B cell (primary cell): ENCODE measurements around the gene CFAP221. TPM values are rescaled to one million over a fixed set of nuclear protein-coding genes. Genes with fewer than 3 reads are reported as not detected.

Experiments
- ATAC-seq: fragments of 200-7000 bp; cut with Tn5 transposase; one replicate; pipeline ENCODE4 v1.10.0; 2021; ENCODE audit warnings: low read depth, mild to moderate bottlenecking, moderate number of reproducible peaks, moderate library complexity
- CTCF ChIA-PET: fragments of 350-600 bp; sonication (Branson Sonifier 250); formaldehyde crosslinking; loops from one replicate; lab custom pipeline; 2021; ENCODE audit warnings: antibody characterized with exemption, inconsistent platforms; lab: Charles Lee
- POLR2A ChIA-PET: fragments of 350-600 bp; sonication (Branson Sonifier 250); formaldehyde crosslinking; loops from one replicate; lab custom pipeline; 2021; ENCODE audit warnings: antibody characterized with exemption; lab: Charles Lee
- DNase-seq: peaks from one replicate; pipeline ENCODE4 v3.0.0; 2013
- H2AFZ ChIP-seq: 2 replicates; pipeline ENCODE4 v1.6.1; 2012; ENCODE audit warnings: mild to moderate bottlenecking, low read depth, low read length; ENCODE audit not compliant: insufficient read depth, poor library complexity, severe bottlenecking
- H3K27ac ChIP-seq, 2 donors: 1 replicate in 1 of 2; 2 replicates in 1 of 2; pipeline ENCODE4 v1.5.1; 2012 to 2013; ENCODE audit warnings: low read length in 2 of 2, mild to moderate bottlenecking in 2 of 2, moderate library complexity in 1 of 2
- H3K27me3 ChIP-seq, 4 experiments: fragments of 200-600 bp in 1 of 4; sonication (generic) in 1 of 4; replicated peaks in 1 of 4; 1 replicate in 2 of 4; 2 replicates in 2 of 4; pipeline versions ENCODE4 v1.6.1 to v1.7.0; 2013 to 2016; ENCODE audit warnings: low read length in 3 of 4, mild to moderate bottlenecking in 2 of 4, mixed read lengths in 1 of 4, moderate library complexity in 1 of 4; ENCODE audit not compliant: insufficient read depth in 4 of 4, control insufficient read depth in 3 of 4; ENCODE audit errors: control extremely low read depth in 1 of 4
- H3K36me3 ChIP-seq, 2 experiments: replicated peaks in 1 of 2; 1 replicate in 1 of 2; 2 replicates in 1 of 2; pipeline versions ENCODE4 v1.6.1 to v1.7.1; 2013; ENCODE audit warnings: low read length in 1 of 2; ENCODE audit not compliant: insufficient read depth in 2 of 2, control insufficient read depth in 1 of 2; ENCODE audit errors: control extremely low read depth in 1 of 2, extremely low read depth in 1 of 2
- H3K4me1 ChIP-seq, 2 donors: fragments of 200-600 bp in 1 of 2; sonication (generic) in 1 of 2; 1 replicate in 1 of 2; 2 replicates in 1 of 2; pipeline versions ENCODE4 v1.5.1 to v1.6.1; 2013 to 2017; ENCODE audit warnings: low read length in 2 of 2; ENCODE audit not compliant: control insufficient read depth in 2 of 2, insufficient read depth in 2 of 2
- H3K4me2 ChIP-seq: replicated peaks from 2 replicates; pipeline ENCODE3; 2012; ENCODE audit warnings: mild to moderate bottlenecking, low read depth, low read length; ENCODE audit not compliant: poor library complexity, severe bottlenecking
- H3K4me3 ChIP-seq, 5 experiments: fragments of 200-600 bp in 1 of 5; sonication (generic) in 1 of 5; 1 replicate in 3 of 5; 2 replicates in 2 of 5; pipeline versions ENCODE4 v1.5.1 to v1.7.0; 2011 to 2016; ENCODE audit warnings: low read length in 4 of 5, mild to moderate bottlenecking in 4 of 5, low read depth in 2 of 5, control low read depth in 1 of 5, moderate library complexity in 1 of 5; ENCODE audit not compliant: insufficient read depth in 1 of 5; ENCODE audit errors: control extremely low read depth in 1 of 5, extremely low read depth in 1 of 5
- H3K79me2 ChIP-seq: fragments of 200-600 bp; sonication (generic); one replicate; pipeline ENCODE4 v1.6.0; 2016; ENCODE audit warnings: low read length; ENCODE audit not compliant: control insufficient read depth, insufficient read depth
- H3K9ac ChIP-seq: fragments of 200-600 bp; sonication (generic); 2 replicates; pipeline ENCODE4 v1.6.1; 2017; ENCODE audit warnings: mild to moderate bottlenecking, low read length, moderate library complexity
- H3K9me3 ChIP-seq, 3 donors: one replicate each; pipeline versions ENCODE4 v1.6.1 to v1.7.1; 2013; ENCODE audit warnings: low read length in 2 of 3; ENCODE audit not compliant: control insufficient read depth in 2 of 3, insufficient read depth in 1 of 3; ENCODE audit errors: control extremely low read depth in 1 of 3
- H4K20me1 ChIP-seq: 2 replicates; pipeline ENCODE4 v1.6.0; 2012; ENCODE audit warnings: mild to moderate bottlenecking, low read length; ENCODE audit not compliant: insufficient read depth, control insufficient read depth, poor library complexity, severe bottlenecking
- H3K27ac Mint-ChIP-seq: one replicate; pipeline ENCODE4 v1.8.0; 2021; ENCODE audit warnings: mixed read lengths
- H3K27me3 Mint-ChIP-seq: one replicate; pipeline ENCODE4 v1.8.0; 2021; ENCODE audit warnings: mixed read lengths
- H3K4me1 Mint-ChIP-seq: one replicate; pipeline ENCODE4 v1.8.0; 2021; ENCODE audit warnings: mixed read lengths
- H3K4me3 Mint-ChIP-seq: one replicate; pipeline ENCODE4 v1.8.0; 2021; ENCODE audit warnings: mixed read lengths
- H3K9me3 Mint-ChIP-seq: one replicate; pipeline ENCODE4 v1.8.0; 2022; ENCODE audit warnings: mixed read lengths; ENCODE audit not compliant: insufficient read depth
- CTCF ChIP-seq: fragments of 200-600 bp; IDR thresholded peaks from one replicate; pipeline ENCODE4 v1.8.0; 2022; ENCODE audit warnings: antibody characterized with exemption, mild to moderate bottlenecking
- EZH2 ChIP-seq: IDR thresholded peaks from 2 replicates; pipeline ENCODE4 v1.6.1; 2012; ENCODE audit warnings: borderline replicate concordance, low read depth, mild to moderate bottlenecking, moderate library complexity, low read length; ENCODE audit not compliant: insufficient read depth, poor library complexity, severe bottlenecking
- WGBS: methylation state at CpG from one replicate; pipeline ENCODE4 v1.1.5; 2013; ENCODE audit warnings: missing lambda C conversion rate; ENCODE audit not compliant: insufficient coverage; 5-methylcytosine and 5-hydroxymethylcytosine counted together
- intact Hi-C: fragments of 100-400 bp; cut with micrococcal nuclease; formaldehyde crosslinking; loops from one replicate; pipeline ENCODE4 v1.10.0; 2022
- polyA plus RNA-seq: library from polyadenylated mRNA; depleted of rRNA; stranded (reverse); fragments of >200 nt; gene quantifications from 2 replicates; pipeline ENCODE4 v1.2.3, GENCODE V29; 2012
- total RNA-seq, 2 donors: library from RNA; stranded (reverse); fragments of 120-200 nt in 1 of 2; gene quantifications; 1 replicate in 1 of 2; 2 replicates in 1 of 2; pipeline versions ENCODE4 v1.2.3 to v1.2.4, GENCODE V29; 2013 to 2022

The CFAP221 gene
- total and polyA plus RNA-seq, 2 donors (not counting 1 experiment from before 2014, with no cell fraction given), result not detected

- no peak for TF ChIP-seq EZH2
- no peak for TF ChIP-seq CTCF
- no peaks in the 10 kb centered on the region for H3K4me1 Mint-ChIP-seq
- ChIA-PET POLR2A (no interaction called here), CTCF (no interaction called here)
- intact Hi-C loops, result no loop called here
- Histone ChIP-seq H3K36me3 (no peaks in the 10 kb centered on the region), H3K9me3 (peaks cover 0 to 8% (median 5%) of the 10 kb centered on the region in 3 donors), H3K4me1 (no peaks in the 10 kb centered on the region), H3K4me2 (no peak overlapping the region), H3K27ac (no peak overlapping the region), H3K4me3 (no peak overlapping the region), H2AFZ (no peak overlapping the region), H4K20me1 (no peaks in the 10 kb centered on the region), H3K9ac (no peak overlapping the region), H3K79me2 (no peaks in the 10 kb centered on the region), H3K27me3 (peaks cover 0 to 21% (median 5%) of the 10 kb centered on the region in 4 experiments)
- peaks cover 52% of the 10 kb centered on the region for H3K27me3 Mint-ChIP-seq
- no peak for ATAC-seq
- H3K27ac Mint-ChIP-seq, result no peak overlapping the region
- no peak overlapping the region for H3K4me3 Mint-ChIP-seq
- WGBS, result 33% methylated on average over 1 of the region's 4 CpGs
- H3K9me3 Mint-ChIP-seq, result peaks cover 14% of the 10 kb centered on the region
- no peak for DNase-seq
Observed at GRCh38 chr2:119496682-119497081, 47.6 kb upstream of the CFAP221 start.

- Histone ChIP-seq H3K27me3 (no peaks in the 10 kb centered on the region), H3K36me3 (no peaks in the 10 kb centered on the region), H3K4me2 (no peak overlapping the region), H3K9ac (no peak overlapping the region), H3K9me3 (no peaks in the 10 kb centered on the region), H3K79me2 (no peaks in the 10 kb centered on the region), H3K4me3 (no peak overlapping the region), H3K27ac (no peak overlapping the region), H4K20me1 (no peaks in the 10 kb centered on the region), H2AFZ (no peak overlapping the region), H3K4me1 (no peaks in the 10 kb centered on the region)
- POLR2A ChIA-PET, result no interaction called here
- intact Hi-C loops, result no loop called here
- DNase-seq, result no peak
- TF ChIP-seq CTCF (no peak), EZH2 (no peak)
- no peaks in the 10 kb centered on the region for H3K9me3 Mint-ChIP-seq
- peaks cover 18% of the 10 kb centered on the region for H3K27me3 Mint-ChIP-seq
- H3K4me3 Mint-ChIP-seq, result no peak overlapping the region
- CTCF ChIA-PET, result no interaction called here
- no peak for ATAC-seq
- no peak overlapping the region for H3K27ac Mint-ChIP-seq
- no peaks in the 10 kb centered on the region for H3K4me1 Mint-ChIP-seq
- WGBS, result 93% methylated on average over 2 of the region's 6 CpGs
Observed at GRCh38 chr2:119508756-119509155, 35.5 kb upstream of the CFAP221 start.
